BJ (cell line): ENCODE results near the gene FRYL. TPM values are rescaled to one million over a fixed set of nuclear protein-coding genes. Genes with fewer than 3 reads are reported as not detected.
"Not testable (repeated sequence)": the region's sequence is repeated elsewhere in the genome, so short reads cannot be mapped to it uniquely, and the experiment has no call there.

Experiments
- CTCF ChIA-PET: fragments of 350-600 bp; formaldehyde crosslinking; extraction: SDS; loops from one replicate; lab custom pipeline; 2021; ENCODE audit warnings: antibody characterized with exemption, inconsistent platforms; lab: Yijun Ruan, JAX
- POLR2A ChIA-PET: fragments of 300-600 bp; sonication (Branson Sonifier 250); formaldehyde crosslinking; extraction: SDS; loops from one replicate; lab custom pipeline; 2021; ENCODE audit warnings: antibody characterized with exemption; lab: Charles Lee
- DNase-seq: peaks from one replicate; pipeline ENCODE4 v3.0.0-alpha.2; 2011; ENCODE audit warnings: low read depth
- H3K27me3 ChIP-seq: 2 replicates; pipeline ENCODE4 v1.6.0; 2011; ENCODE audit warnings: low read length; ENCODE audit not compliant: control insufficient read depth, insufficient read depth
- H3K36me3 ChIP-seq: 2 replicates; pipeline ENCODE4 v1.5.1; 2011; ENCODE audit warnings: low read length; ENCODE audit not compliant: control insufficient read depth, insufficient read depth
- H3K4me3 ChIP-seq: 2 replicates; pipeline ENCODE4 v1.5.1; 2011; ENCODE audit warnings: low read depth, mild to moderate bottlenecking, control low read depth, low read length
- polyA plus RNA-seq: library from polyadenylated mRNA; depleted of rRNA; stranded (reverse); fragments of >200 nt; gene quantifications from 2 replicates; pipeline ENCODE4 v1.2.3, GENCODE V29; 2011
- TF ChIP-seq, protein P1 (sequence below): IDR thresholded peaks from 2 replicates; pipeline ENCODE4 v1.5.1; 2011; ENCODE audit warnings: low read depth, mild to moderate bottlenecking, control low read depth, inconsistent platforms, low read length, moderate library complexity; ENCODE audit not compliant: insufficient read depth

Gene FRYL
- polyA plus RNA-seq, 1 experiment = 12.6 TPM

DNA sequence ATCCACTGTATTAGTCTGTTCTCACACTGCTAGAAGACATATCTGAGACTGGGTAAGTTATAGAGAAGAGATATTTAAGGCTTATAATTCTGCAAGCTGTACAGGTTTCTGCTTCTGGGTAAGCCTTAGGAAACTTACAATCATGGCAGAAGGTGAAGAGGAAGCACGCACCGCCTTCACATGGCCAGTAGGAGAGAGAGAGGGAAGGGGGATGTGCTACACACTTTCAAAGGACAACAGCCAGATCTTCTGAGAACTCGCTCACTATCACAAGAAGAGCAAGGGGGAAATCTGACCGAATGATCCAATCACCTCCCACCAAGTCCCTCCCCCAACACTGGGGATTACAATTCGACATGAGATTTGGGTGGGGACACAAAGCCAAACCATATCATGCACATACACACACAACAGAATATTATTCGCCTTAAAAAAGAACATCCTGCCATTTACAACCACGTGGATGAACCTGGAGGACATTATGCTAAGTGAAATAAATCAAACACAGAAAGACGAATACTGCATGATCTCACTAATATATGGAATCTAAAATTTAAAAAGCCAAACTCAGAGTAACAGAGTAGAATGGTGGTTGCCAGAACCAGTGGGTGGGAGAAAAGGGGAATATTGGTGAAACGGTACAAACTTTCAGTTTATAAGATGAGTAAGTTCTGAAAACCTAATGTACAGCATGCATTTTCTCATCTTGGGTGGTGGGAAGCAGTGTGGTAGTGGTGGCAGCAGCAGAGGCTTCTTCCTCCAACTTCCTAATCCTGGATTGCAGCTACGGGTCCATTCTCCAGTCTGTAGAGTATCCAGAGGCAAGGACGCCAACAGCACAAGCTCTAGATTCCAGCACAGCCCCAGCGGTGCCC, 12.8 kb downstream of the FRYL start:
- H3K27me3 ChIP-seq = no peaks in the 10 kb centered on the region
- H3K4me3 ChIP-seq = no peak overlapping the region
- CTCF ChIA-PET = no interaction called here
- H3K36me3 ChIP-seq = no peaks in the 10 kb centered on the region
- no peak for DNase-seq
- POLR2A ChIA-PET = no interaction called here
- TF ChIP-seq, protein P1, sequence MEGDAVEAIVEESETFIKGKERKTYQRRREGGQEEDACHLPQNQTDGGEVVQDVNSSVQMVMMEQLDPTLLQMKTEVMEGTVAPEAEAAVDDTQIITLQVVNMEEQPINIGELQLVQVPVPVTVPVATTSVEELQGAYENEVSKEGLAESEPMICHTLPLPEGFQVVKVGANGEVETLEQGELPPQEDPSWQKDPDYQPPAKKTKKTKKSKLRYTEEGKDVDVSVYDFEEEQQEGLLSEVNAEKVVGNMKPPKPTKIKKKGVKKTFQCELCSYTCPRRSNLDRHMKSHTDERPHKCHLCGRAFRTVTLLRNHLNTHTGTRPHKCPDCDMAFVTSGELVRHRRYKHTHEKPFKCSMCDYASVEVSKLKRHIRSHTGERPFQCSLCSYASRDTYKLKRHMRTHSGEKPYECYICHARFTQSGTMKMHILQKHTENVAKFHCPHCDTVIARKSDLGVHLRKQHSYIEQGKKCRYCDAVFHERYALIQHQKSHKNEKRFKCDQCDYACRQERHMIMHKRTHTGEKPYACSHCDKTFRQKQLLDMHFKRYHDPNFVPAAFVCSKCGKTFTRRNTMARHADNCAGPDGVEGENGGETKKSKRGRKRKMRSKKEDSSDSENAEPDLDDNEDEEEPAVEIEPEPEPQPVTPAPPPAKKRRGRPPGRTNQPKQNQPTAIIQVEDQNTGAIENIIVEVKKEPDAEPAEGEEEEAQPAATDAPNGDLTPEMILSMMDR = no peak

DNA sequence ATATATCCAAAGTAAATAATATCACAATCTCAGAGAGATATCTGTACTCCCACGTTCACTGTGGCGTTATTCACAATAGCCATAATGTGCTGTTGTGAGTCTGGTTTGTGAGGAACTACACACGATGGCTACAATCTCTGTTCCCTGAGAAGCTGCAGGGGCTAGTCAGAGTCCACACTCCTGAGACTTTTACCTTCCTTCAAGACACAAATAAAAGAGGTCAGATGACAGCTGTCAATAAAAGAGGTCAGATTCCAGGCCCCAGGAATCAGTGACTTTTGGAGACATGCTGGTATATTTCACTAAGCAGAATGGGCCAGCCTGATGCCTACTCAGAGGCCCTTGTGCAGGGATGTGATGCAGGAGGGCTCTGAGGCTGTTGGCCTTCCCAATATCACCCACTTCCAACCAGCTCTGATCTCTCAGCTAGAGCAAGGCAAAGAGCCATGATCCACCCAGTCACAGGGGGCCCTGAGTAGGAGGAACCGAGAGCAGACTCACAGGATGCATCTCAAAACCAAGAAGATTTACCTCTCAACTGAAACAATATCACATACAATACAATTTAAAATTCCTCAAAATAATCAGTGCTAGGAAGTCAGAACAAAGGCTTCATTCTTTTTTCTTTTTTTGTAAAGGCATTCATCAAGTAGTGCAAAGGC, 13.8 kb downstream of the FRYL start:
- Histone ChIP-seq H3K4me3 (no peak overlapping the region), H3K36me3 (no peaks in the 10 kb centered on the region), H3K27me3 (no peaks in the 10 kb centered on the region)
- DNase-seq = no peak
- POLR2A ChIA-PET = no interaction called here
- TF ChIP-seq, protein P1 = no peak
- CTCF ChIA-PET = no interaction called here

DNA sequence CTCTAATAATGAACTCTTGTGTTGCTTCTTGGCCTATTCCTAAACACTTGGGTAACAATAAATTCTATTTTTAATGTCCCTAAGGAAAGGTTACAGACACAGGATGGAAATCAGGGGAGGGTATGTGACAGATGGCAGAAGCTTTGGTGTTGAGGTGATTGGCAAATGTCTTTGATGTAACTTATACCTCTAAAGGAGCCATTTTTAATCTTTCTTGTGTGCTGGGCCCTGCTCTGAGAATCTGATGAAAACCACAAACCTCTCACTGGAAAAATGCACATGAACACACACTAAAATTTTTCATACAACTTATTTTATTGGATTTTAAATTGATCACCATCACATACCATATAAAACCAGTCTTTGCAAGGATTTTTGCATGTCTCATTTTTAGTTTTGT, 17.7 kb downstream of the FRYL start:
- H3K27me3 ChIP-seq = no peaks in the 10 kb centered on the region
- H3K4me3 ChIP-seq = no peak overlapping the region
- CTCF ChIA-PET = interaction anchor here (0.9 kb wide), 1 partner anchor 12 kb away, joined by 3 read pairs; no protein-coding TSS in a partner anchor
- no peaks in the 10 kb centered on the region for H3K36me3 ChIP-seq
- no peak for DNase-seq
- TF ChIP-seq, protein P1 = no peak
- POLR2A ChIA-PET = no interaction called here

DNA sequence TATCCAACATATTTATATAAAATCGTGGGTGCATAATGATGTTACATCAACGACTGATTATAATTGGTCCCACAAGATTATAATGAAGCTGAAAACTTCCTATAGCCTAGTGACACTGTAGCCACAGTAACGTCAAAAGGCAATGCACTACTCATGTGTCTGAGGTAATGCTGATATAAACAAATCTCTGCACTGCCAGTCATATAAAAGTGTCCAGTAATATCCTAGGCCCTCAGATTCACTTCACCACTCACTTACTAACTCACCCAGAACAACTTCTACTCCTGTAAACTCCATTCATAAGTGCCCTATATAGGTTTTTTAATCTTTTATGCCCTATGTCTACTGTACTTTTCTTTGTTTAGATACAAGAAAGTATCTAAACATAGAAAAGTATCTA, 18.8 kb downstream of the FRYL start:
- POLR2A ChIA-PET = no interaction called here
- CTCF ChIA-PET = no interaction called here
- DNase-seq = no peak
- Histone ChIP-seq H3K36me3 (no peaks in the 10 kb centered on the region), H3K27me3 (no peaks in the 10 kb centered on the region), H3K4me3 (no peak overlapping the region)
- TF ChIP-seq, protein P1 = no peak

DNA sequence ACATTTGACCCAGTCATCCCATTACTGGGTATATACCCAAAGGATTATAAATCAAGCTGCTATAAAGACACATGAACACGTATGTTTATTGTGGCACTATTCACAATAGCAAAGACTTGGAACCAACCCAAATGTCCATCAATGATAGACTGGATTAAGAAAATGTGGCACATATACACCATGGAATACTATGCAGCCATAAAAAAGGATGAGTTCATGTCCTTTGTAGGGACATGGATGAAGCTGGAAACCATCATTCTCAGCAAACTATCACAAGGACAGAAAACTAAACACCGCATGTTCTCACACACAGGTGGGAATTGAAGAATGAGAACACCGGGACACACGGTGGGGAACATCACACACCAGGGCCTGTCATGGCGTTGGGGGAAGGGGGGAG, 21.4 kb downstream of the FRYL start:
- CTCF ChIA-PET = interaction anchor here (0.9 kb wide), 1 partner anchor 11 kb away, joined by 3 read pairs; no protein-coding TSS in a partner anchor
- POLR2A ChIA-PET = not testable (repeated sequence)

More for the DNA sequence above, 21.4 kb downstream of the FRYL start:
- not testable (repeated sequence) for H3K4me3 ChIP-seq, H3K36me3 ChIP-seq, H3K27me3 ChIP-seq, DNase-seq
